Psoas muscle (tissue), 8 donors: ENCODE measurements around the gene CLMN. TPM values are rescaled to one million over a fixed set of nuclear protein-coding genes. Genes with fewer than 3 reads are reported as not detected.

Experiments
- ATAC-seq, 4 donors: fragments of 200-7000 bp; cut with Tn5 transposase; one replicate each; pipeline ENCODE4 v1.9.1; 2020; ENCODE audit warnings: moderate library complexity in 3 of 4, mild to moderate bottlenecking in 2 of 4
- DNase-seq, 2 donors: peaks; one replicate each; pipeline ENCODE4 v3.0.0-alpha.2; 2020
- H3K27ac ChIP-seq: fragments of 200-600 bp; one replicate; pipeline ENCODE4 v1.8.0; 2022
- H3K27me3 ChIP-seq, 3 donors: fragments of 200-600 bp in 1 of 3; one replicate each; pipeline versions ENCODE4 v1.6.1 to v1.8.0; 2013 to 2022; ENCODE audit warnings: low read length in 2 of 3, mild to moderate bottlenecking in 2 of 3, moderate library complexity in 1 of 3; ENCODE audit not compliant: insufficient read depth in 3 of 3
- H3K36me3 ChIP-seq, 2 donors: fragments of 200-600 bp in 1 of 2; one replicate each; pipeline versions ENCODE4 v1.6.1 to v1.8.0; 2013 to 2022; ENCODE audit warnings: low read depth in 1 of 2, mild to moderate bottlenecking in 1 of 2, moderate library complexity in 1 of 2; ENCODE audit not compliant: insufficient read depth in 1 of 2
- H3K4me1 ChIP-seq: fragments of 200-600 bp; one replicate; pipeline ENCODE4 v1.8.0; 2022
- H3K4me3 ChIP-seq: fragments of 200-600 bp; one replicate; pipeline ENCODE4 v1.8.0; 2022; ENCODE audit warnings: mild to moderate bottlenecking
- H3K9me3 ChIP-seq: fragments of 200-600 bp; one replicate; pipeline ENCODE4 v1.8.0; 2022
- CTCF ChIP-seq: fragments of 200-600 bp; IDR thresholded peaks from one replicate; pipeline ENCODE4 v1.8.0; 2022; ENCODE audit warnings: antibody characterized with exemption
- WGBS, 3 donors: extraction: QIAGEN DNeasy Blood & Tissue Kit; methylation state at CpG; one replicate each; pipeline versions ENCODE4 v1.1.6 to v1.1.7; 2013; 5-methylcytosine and 5-hydroxymethylcytosine counted together
- intact Hi-C, 2 donors: fragments of 100-400 bp; cut with DNase I; formaldehyde crosslinking; loops; one replicate each; pipeline versions ENCODE4 v1.11.0 to v1.14.2; 2022
- polyA plus RNA-seq, 3 donors: library from polyadenylated mRNA; stranded (reverse); fragments of 200-250 nt; gene quantifications; one replicate each; pipeline ENCODE4 v1.2.3, GENCODE V29; 2013
- total RNA-seq, 4 donors: library from RNA; stranded (reverse); fragmentation: NEBNext Ultra II Directional in 2 of 4; extraction: Animal tissue kit (Norgen Biotek cat#: 25700) in 2 of 4; gene quantifications; one replicate each; pipeline versions ENCODE4 v1.2.1 to v1.2.4, GENCODE V29; 2021 to 2023
- donor health status: healthy with polysubstance abuse.
- donor health status: DM: no; HTN: no; CAD: no; lungs with moderate emphysema.
- donor health status: Bipolar disorder and iron deficiency.
- donor health status: healthy.
- donor health status: DM: yes; HTN: yes; CAD: no.
- donor health status: DM: no; HTN: no; CAD: no.
- donor health status: DM: no; HTN: no; CAD: no.
- donor health status: DM: yes; HTN: yes; CAD: no.

CLMN gene
- total and polyA plus RNA-seq, 7 donors, result 1.7 to 9.6 (median 3.9) TPM

GRCh38 chr14:95297832-95298231, 21.9 kb downstream of the CLMN start:
- intact Hi-C loops, result no loop called here
- ATAC-seq (no peak), DNase-seq (no peak)
- no peaks in the 10 kb centered on the region for H3K9me3 ChIP-seq
- H3K4me1 ChIP-seq, result no peaks in the 10 kb centered on the region
- H3K27ac ChIP-seq, result no peak overlapping the region
- TF ChIP-seq CTCF, result no peak
- H3K36me3 ChIP-seq, result no peaks in the 10 kb centered on the region
- no peak overlapping the region for H3K4me3 ChIP-seq
- no peaks in the 10 kb centered on the region for H3K27me3 ChIP-seq
- 76 to 80% (median 77%) methylated on average over 8 of the region's 8 CpGs for WGBS, 3 donors

- intact Hi-C loops, result no loop called here
- H3K4me3 ChIP-seq, result no peak overlapping the region
- DNase-seq (no peak), ATAC-seq (no peak)
- H3K9me3 ChIP-seq, result no peaks in the 10 kb centered on the region
- H3K4me1 ChIP-seq, result peaks cover 1% of the 10 kb centered on the region
- H3K27ac ChIP-seq, result no peak overlapping the region
- TF ChIP-seq CTCF, result no peak
- no peaks in the 10 kb centered on the region for H3K36me3 ChIP-seq
- 73 to 89% (median 83%) methylated on average over 5 of the region's 5 CpGs for WGBS, 3 donors
- H3K27me3 ChIP-seq, result no peaks in the 10 kb centered on the region
Measured at GRCh38 chr14:95296966-95297365, 22.7 kb downstream of the CLMN start.

GRCh38 chr14:95295600-95296376, 23.9 kb downstream of the CLMN start:
- H3K9me3 ChIP-seq, result no peaks in the 10 kb centered on the region
- TF ChIP-seq CTCF, result no peak
- no peak overlapping the region for H3K4me3 ChIP-seq
- H3K27ac ChIP-seq, result no peak overlapping the region
- DNase-seq, result no peak
- WGBS, 3 donors, result 89 to 93% (median 89%) methylated on average over 6 of the region's 6 CpGs
- H3K36me3 ChIP-seq, result no peaks in the 10 kb centered on the region
- H3K27me3 ChIP-seq, result no peaks in the 10 kb centered on the region
- no peak for ATAC-seq
- peaks cover 13% of the 10 kb centered on the region for H3K4me1 ChIP-seq
- intact Hi-C loops, result no loop called here

GRCh38 chr14:95294834-95295599, 24.7 kb downstream of the CLMN start:
- no peaks in the 10 kb centered on the region for H3K36me3 ChIP-seq
- peaks cover 21% of the 10 kb centered on the region for H3K4me1 ChIP-seq
- no peaks in the 10 kb centered on the region for H3K27me3 ChIP-seq
- ATAC-seq, result no peak
- no peak for TF ChIP-seq CTCF
- no peak for DNase-seq
- no peak overlapping the region for H3K4me3 ChIP-seq
- H3K9me3 ChIP-seq, result no peaks in the 10 kb centered on the region
- no peak overlapping the region for H3K27ac ChIP-seq
- WGBS, 3 donors, result 71 to 78% (median 75%) methylated on average over 9 of the region's 9 CpGs
- intact Hi-C loops, result no loop called here
